Measurements from ENCODE around the gene AFF3. TPM values are rescaled to one million over a fixed set of nuclear protein-coding genes. Genes with fewer than 3 reads are reported as not detected.

AFF3 gene
- total and polyA plus RNA-seq, 2 of the 8 experiments (the other 6 are each of a cell fraction or from before 2014, with no cell fraction given) = 0.27 to 3.0 TPM

DNA sequence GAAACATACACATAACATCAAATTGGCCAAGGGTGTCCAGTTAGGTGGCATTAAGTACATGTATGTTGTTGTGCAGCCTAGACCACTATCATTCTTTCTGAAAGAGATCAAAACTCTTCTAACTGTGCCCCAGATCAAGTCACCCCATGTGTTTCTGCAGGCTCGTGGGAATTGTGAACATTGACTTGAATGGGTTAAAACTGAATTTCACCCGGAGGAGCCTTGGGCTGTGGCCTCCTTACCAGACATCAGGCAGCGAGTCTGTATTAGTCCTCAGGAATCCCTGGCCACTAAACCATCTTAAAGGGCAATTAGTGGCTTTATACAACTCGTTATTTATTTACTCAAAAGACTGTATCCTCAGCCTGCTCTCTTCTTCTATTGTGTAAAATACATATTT is 503.6 kb downstream of the AFF3 start:
- POLR2A ChIA-PET (ENCODE audit: partially characterized antibody) = no interaction called here
- no peaks in the 10 kb centered on the region for H3K27me3 ChIP-seq (replicated peaks in 1 of 4; ENCODE audit: control insufficient read depth in 3 of 4, extremely low read depth in 1 of 4, insufficient read depth in 3 of 4, low read length in 3 of 4)
- no peak overlapping the region for H3K4me3 ChIP-seq (ENCODE audit: extremely low read depth in 1 of 4, insufficient read depth in 2 of 4, low read depth in 3 of 4, low read length in 4 of 4)
- no peak overlapping the region for H3K18ac ChIP-seq (ENCODE audit: extremely low read depth, low read length)
- H3K9me3 ChIP-seq (ENCODE audit: insufficient read depth in 2 of 2, low read depth in 1 of 2, low read length in 1 of 2) = no peaks in the 10 kb centered on the region
- H3K79me1 ChIP-seq (ENCODE audit: low read depth, low read length) = no peaks in the 10 kb centered on the region
- DNase-seq (ENCODE audit: low read depth in 1 of 2, low spot score in 2 of 2) = no peak
- no peak for TF ChIP-seq SRF (IDR thresholded peaks at IDR 0.05; ENCODE audit: low read depth, low read length)
- TF ChIP-seq BRCA1 (IDR thresholded peaks at IDR 0.05; ENCODE audit: low read depth, low read length) = no peak
- TF ChIP-seq, protein P1, sequence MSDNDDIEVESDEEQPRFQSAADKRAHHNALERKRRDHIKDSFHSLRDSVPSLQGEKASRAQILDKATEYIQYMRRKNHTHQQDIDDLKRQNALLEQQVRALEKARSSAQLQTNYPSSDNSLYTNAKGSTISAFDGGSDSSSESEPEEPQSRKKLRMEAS (IDR thresholded peaks at IDR 0.05) = no peak
- TF ChIP-seq JUN (IDR thresholded peaks at IDR 0.05; ENCODE audit: low read depth, low read length) = no peak
- TF ChIP-seq SP1 (IDR thresholded peaks at IDR 0.05; ENCODE audit: low read depth, low read length) = no peak
- TF ChIP-seq CTBP2 (IDR thresholded peaks at IDR 0.05; ENCODE audit: borderline replicate concordance, insufficient read depth, insufficient read length, low read length) = no peak
- no peak for TF ChIP-seq POLR2AphosphoS5 (IDR thresholded peaks at IDR 0.05; ENCODE audit: low read depth, low read length)
- TF ChIP-seq ZNF274 (IDR thresholded peaks at IDR 0.05; ENCODE audit: borderline replicate concordance, extremely low read depth, low read length) = no peak
- no peak for TF ChIP-seq HDAC2 (IDR thresholded peaks at IDR 0.05; ENCODE audit: borderline replicate concordance in 1 of 2, low read depth in 2 of 2, low read length in 2 of 2)
- no peak for TF ChIP-seq SIN3A (conservative IDR thresholded peaks at IDR 0.05 in 1 of 2, IDR thresholded peaks at IDR 0.05 in 1 of 2; ENCODE audit: low read depth in 1 of 2, low read length in 2 of 2)
- no peak for TF ChIP-seq TCF12 (IDR thresholded peaks at IDR 0.05; ENCODE audit: low read depth, low read length)
- no peak for TF ChIP-seq TEAD4 (IDR thresholded peaks at IDR 0.05; ENCODE audit: low read depth, low read length)
- TF ChIP-seq SUZ12 (IDR thresholded peaks at IDR 0.05; ENCODE audit: low read length) = no peak
- H3K36me3 ChIP-seq (ENCODE audit: control insufficient read depth in 2 of 4, insufficient read depth in 4 of 4, low read length in 3 of 4) = no peaks in the 10 kb centered on the region
- H2BK15ac ChIP-seq (ENCODE audit: low read length) = no peak overlapping the region
- no peak overlapping the region for H4K5ac ChIP-seq (ENCODE audit: insufficient read length, low read depth, low read length)
- no peak overlapping the region for H3K14ac ChIP-seq (ENCODE audit: insufficient read length)
- H2BK20ac ChIP-seq (ENCODE audit: low read length) = no peak overlapping the region
- H3K9ac ChIP-seq (replicated peaks in 1 of 4; ENCODE audit: extremely low read depth in 1 of 4, low read depth in 3 of 4, low read length in 3 of 4) = no peak overlapping the region
- H2BK120ac ChIP-seq (replicated peaks; ENCODE audit: low read depth, low read length) = no peak overlapping the region
- no peak overlapping the region for H4K91ac ChIP-seq (replicated peaks; ENCODE audit: insufficient read length, low read length)
- no peak overlapping the region for H4K8ac ChIP-seq (ENCODE audit: extremely low read depth, insufficient read depth, low read length)
- no peak overlapping the region for H3K4me2 ChIP-seq (ENCODE audit: insufficient read depth in 1 of 2, low read depth in 2 of 2, low read length in 2 of 2)
- WGBS, 2 experiments (ENCODE audit: extremely low coverage in 1 of 2, insufficient coverage in 1 of 2, insufficient read length in 1 of 2, insufficient replicate concordance in 2 of 2, low coverage in 1 of 2, low lambda C conversion rate in 2 of 2, missing lambda C conversion rate in 1 of 2) = 96% methylated on average over 4 of the region's 4 CpGs; no CpG with 5 or more reads in 1 of the 2 experiments
- H2AK5ac ChIP-seq (ENCODE audit: low read depth, low read length) = no peak overlapping the region
- H3K4ac ChIP-seq (replicated peaks; ENCODE audit: insufficient read length, low read depth, low read length) = no peak overlapping the region
- H3K56ac ChIP-seq (replicated peaks; ENCODE audit: insufficient read length, low read depth, low read length) = no peak overlapping the region
- CTCF ChIA-PET (ENCODE audit: partially characterized antibody) = interaction anchor here (1.3 kb wide), 1 partner anchor 15 kb away, joined by 3 read pairs; no protein-coding TSS in a partner anchor
- H2BK5ac ChIP-seq (ENCODE audit: low read depth, low read length) = no peak overlapping the region
- H3K79me2 ChIP-seq (ENCODE audit: control insufficient read depth in 1 of 2, insufficient read depth in 2 of 2, low read length in 2 of 2) = no peaks in the 10 kb centered on the region
- FAIRE-seq = no peak
- H3K23me2 ChIP-seq (ENCODE audit: low read depth, low read length) = no peaks in the 10 kb centered on the region
- no peaks in the 10 kb centered on the region for H3K4me1 ChIP-seq (replicated peaks in 1 of 4; ENCODE audit: control insufficient read depth in 3 of 4, insufficient read depth in 4 of 4, low read length in 3 of 4)
- H4K20me1 ChIP-seq (replicated peaks in 1 of 2; ENCODE audit: control insufficient read depth in 1 of 2, insufficient read depth in 2 of 2, low read length in 2 of 2) = no peaks in the 10 kb centered on the region
- H3K23ac ChIP-seq (ENCODE audit: insufficient read length) = no peak overlapping the region
- no peak overlapping the region for H3K27ac ChIP-seq (ENCODE audit: low read depth, low read length)
- no peak overlapping the region for H2AFZ ChIP-seq (ENCODE audit: low read length)
- H2BK12ac ChIP-seq (ENCODE audit: low read depth, low read length) = no peak overlapping the region
